OCI-M2 (cell line): ENCODE measurements around the gene HOXA6.

Experiments
- DNase-seq: peaks from one replicate; lab custom pipeline; 2025; ENCODE audit not compliant: unreplicated experiment; lab: John Stamatoyannopoulos, UW

Gene HOXA6

DNA sequence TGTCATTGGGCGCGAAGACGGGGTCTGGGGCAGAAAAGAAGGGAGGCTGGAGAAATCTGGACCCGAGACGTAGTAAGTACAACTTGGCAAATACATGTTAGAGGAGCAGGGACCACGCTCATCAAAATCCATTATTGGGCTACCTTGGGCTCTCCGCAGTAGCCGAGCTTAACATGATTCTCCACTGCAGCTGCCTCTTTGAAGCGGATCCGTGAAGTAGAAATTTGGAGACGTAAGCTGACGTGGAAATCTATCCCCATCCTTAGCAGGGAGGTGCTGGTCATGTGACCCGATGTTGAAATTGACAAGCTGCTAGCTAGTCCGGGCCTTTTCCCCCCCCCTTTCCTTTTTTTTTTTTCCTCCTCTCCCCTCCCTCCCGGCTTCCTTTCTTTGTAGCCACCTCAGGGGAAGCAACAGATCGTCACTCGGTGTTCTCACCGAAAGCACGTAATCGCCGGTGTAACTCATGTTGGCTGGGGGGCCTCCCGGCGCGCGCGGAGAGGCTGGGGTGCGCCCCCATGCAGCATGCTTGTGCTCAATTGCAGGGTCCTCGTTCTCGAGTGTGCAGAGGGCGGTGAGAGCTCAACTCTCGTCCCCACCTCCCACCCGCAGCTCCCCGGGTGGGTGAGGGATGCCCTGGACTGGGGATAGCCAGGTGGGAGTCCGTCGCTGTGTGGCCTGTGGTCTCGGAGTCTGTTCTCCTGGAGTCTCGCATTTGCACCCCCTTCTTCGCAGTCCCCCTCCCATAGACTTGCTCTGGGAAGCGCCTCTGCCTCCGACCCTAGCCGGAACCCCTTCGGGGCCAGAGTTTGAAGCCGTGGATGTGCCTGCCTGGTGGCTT lies 37.7 kb upstream of the HOXA6 start, which contains the start of gene HOXA11:
Gene HOXA11, minus strand, starts transcription at position 220 of the 841 bp plus-strand sequence. Its CDS starts 88 bp downstream, at position 132.
- DNase-seq: no peak

DNA sequence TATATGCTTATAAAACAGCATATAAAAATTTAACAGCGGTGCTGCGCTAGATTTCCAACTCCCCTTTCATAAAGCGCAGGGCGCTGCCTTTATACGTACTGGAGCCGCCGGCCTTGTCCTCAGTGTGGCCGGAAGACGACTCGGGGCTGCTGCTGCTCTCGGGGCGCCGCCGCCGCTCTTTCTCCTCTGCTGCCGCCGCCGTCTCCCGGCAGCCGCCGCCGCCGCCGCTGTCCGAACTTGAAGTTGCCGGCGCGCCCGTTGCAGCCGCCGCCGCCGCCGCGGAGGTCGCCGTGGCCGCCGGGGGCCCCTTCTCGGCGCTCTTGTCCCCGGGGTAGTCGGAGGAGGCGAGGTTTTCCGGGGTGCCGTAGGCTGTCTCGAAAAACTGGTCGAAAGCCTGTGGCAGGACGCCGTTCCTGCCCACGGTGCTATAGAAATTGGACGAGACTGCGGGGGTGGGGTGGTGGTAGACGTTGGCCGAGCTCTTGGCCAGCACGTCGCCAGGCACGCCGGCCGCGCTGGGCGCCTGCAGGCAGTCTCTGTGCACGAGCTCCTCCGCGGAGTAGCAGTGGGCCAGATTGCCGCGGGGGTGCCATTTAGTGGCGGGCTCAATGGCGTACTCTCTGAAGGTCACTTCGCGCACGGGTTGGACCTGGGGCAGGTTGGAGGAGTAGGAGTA lies 36.9 kb upstream of the HOXA6 start:
- no peak for DNase-seq

DNA sequence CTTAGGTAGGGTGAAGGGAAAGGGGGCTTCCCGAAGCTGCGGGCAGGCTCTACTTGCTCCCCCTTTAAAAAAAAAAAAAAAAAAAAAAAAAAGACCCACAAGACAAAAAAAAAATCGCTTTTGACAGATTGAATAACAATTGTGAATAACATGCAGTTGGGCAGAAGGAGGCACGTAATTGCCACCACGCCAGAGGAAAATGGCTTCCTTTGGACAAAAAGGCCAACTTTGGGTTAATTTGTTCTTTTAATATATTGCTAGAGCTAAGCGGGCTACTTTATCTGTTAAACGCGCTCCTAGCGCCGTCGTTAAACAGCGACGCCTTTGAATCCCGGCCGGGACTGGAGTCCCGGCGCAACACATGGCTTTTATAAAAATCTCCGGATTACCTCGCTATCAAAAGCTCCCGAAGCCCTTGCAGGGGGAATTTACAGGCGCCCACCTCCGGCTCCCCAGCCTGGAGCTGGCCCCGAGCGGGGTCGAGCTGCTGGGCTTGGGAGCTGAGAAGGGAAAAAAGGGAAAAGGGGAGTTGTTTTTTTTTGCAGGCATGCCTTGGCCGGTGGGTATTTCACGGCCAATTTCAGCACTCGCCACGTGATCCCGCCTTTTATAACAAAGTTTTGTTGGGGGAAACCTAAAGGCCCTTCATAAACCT lies 36.2 kb upstream of the HOXA6 start:
- DNase-seq: no peak

DNA sequence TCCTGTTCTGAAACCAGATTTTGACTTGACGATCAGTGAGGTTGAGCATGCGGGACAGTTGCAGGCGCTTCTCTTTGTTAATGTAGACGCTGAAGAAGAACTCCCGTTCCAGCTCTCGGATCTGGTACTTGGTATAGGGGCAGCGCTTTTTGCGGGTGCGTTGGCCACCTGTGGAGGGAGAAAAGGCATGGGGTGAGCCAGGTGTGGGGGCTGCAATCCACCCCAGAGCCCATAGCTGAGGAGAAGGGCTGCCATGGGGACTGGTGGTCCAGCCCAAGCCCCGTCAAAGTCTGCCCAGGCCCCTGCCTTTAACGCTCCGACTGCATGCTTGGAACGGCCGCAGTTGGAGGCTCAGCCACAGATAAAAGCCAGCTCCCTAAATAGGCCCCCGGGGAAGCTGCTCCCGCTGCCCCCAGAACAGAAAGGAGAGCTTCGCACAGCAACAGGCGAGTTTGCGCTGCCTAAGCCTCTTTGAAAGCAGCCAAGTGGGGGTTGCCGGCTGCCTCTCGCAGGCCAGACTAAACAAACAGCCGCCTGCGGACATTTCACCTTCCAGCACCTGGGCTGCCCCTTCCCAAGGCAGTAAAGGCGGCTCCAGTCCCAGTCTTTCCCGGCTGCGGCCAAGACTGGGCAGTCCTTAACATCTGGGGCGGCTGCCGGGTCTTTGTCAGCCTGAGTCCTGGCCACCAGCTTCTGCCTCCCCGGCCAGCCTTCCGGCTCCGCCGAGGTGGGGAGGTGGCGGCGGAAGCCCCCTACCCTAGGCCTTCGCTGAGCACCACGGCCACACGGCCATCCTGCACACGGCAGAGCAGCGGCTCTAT lies 35.5 kb upstream of the HOXA6 start:
- no peak for DNase-seq

DNA sequence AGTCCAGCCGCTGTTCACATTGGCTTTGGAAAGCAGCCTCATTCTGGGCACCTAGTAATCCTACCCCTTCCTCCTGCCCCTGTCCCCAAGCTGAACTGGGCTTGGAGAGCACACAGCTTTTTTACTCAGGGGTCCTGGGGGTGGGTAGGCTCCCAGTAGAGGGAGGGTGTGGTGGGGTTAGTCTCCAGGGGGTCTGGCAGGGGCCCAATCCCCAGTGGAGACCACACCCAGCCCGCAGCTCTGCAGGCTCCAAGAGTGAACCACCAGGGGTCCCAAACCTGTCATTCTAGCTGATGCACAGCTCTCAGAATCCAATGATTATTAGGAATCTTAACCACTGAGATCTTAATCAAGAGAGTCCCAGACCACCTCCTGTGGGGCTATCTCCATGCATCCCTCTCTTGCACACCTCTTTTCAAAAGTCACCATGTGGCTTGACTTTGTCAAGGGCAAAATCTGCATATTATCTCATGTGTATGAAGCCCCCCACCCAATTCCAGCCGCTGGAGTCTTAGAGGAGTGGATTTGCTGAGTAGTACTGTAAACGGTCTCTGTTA lies 34.8 kb upstream of the HOXA6 start:
- DNase-seq: no peak

DNA sequence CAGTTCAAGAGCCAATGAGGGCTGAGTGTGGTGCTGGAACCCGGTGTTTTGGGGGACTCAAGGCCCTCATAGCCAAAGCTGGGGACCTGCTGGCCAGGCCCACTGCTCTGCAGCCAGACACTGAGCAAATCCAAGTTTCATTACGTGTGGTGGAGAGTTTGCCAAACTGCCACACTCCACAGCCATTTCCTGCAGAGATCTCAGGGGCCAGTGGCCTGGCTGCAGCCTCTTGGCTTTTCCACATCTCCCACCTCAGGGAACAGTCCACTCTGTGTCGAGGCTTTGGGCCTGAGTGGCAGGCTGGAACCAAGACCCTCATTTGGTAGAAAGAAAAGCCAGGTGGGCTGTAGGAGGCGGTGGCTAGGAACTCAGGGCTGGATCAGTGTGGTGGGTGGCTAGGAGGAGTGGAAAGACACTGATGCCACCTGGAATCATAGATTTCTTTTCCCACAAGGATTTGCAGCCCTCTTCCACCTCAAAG lies 34.3 kb upstream of the HOXA6 start:
- no peak for DNase-seq

DNA sequence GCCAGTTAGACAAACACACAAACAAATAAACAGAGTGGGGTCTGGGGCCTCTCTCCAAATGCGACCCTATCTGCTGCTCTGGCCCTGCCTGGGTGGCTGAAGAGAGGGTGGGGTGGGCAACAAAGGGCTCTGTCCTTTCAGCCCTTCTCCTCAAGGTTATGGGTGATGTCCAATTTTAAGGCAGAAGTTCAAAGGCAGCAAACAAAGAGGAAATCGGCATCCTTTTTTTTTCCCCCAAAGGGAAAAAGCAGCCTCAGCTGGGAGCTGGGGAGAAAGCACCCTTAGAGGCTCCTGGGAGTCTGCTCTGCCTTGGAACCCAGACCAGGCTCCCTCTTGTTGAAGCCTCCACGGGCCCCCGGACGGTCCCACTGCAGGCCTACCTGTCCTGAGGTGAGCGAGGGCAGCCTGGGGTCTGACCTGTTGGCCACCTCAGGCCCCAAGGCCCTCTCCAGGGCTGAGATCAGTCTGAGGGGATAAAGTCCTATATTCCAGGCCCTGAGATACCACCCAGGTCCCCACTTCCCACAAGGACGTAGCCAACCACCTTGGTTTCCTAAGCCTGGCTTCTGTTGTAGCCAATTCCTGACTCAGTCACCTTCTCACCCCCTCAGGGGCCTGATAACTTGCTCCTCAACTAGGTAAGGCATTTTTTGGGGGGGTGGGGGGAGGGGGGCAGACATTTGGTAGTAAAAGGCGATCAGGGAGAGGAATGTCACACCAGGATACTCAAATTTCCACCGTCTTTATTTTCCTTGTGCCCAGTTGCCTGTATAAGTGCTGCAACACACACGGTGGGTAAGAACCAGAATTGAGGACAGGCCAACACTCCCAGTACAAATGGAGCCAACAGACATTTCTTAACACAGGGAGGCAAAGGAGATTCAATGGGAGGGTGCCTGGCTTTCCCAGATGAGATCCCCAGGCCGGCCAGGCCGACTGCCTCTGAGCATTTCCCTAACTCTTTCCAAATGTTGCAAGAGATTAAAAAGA lies 33.2 kb upstream of the HOXA6 start:
- DNase-seq: no peak

DNA sequence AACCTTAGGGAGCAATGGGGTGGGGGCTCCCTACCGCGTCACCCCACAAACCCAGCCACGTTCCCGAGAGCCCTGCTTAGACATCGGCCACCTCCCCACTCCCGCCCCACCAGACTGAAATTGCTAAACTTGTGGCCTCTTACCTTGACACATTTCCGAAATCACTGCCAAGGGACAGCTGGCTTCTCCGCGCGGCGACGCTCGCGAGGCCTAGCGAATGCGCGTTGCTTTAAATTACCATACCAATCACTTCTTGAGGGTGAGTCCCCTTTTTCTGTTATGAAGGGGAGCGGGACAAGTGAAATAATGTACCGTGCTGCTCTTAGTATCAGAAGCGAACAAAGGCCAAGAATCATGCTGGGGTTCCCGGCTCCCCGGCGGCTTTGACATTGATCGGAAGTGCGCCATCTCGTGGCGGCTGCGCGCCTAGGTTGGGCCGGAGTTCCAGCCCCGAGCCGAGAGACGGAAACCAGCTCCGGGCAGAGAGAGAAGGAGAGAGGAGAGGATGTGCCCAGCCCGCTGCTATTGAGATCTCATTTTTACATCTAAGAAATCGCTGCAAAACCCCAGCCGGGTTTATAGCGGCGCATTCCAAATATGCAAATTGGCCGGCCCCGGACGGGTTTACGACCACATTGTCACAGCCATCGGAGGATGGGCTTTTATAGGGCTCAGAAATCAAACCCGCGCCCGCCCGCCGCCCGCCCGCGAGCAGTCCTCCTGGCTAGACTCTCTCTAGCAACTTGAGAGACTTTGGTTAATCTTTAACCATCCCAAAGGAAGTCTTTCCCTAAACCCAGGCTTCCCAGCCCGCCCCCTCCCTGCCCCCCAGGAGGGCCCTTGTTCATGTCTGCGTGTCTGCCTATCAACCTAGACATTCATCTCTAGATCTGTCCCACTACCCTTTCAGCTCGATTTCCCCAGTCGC lies 32.2 kb upstream of the HOXA6 start:
- no peak for DNase-seq

DNA sequence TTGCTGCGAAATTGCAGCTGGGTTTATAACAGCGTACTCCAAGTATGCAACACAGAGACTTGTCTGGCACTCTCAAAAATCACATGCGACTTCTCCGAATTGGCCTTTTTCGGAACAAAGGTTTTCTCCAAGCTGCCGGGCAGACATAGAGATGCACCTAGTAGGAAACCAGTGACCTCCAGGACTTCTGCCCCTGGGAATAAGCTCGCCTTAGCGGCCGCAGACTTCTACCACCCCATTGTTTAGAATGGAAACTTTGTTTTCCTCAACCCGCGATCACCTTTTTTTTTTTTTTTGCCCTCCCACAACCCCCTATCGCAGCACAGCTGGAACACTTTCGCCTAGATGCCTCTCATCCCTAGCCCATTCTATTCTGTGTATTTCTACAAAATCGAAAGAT lies 31.5 kb upstream of the HOXA6 start:
- DNase-seq: no peak

DNA sequence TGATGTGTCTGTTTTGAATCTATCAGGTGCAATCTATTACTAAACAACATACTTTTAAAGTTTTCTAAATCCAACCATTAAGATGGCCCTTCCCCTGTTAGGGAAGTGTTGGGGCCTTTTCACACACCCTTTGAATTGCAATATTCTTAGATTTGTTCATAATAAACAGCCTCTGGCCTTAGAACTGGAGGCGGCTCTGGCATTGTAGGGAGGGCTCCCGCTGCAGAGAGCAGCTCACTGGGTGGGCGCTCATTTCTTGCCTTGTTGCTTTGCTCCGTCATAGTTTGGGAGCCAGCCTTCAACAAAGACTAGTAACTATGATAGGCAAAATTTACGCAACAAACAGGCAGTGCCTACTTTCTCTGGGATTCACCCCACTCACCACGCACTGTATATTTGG lies 30.8 kb upstream of the HOXA6 start:
- DNase-seq: no peak

DNA sequence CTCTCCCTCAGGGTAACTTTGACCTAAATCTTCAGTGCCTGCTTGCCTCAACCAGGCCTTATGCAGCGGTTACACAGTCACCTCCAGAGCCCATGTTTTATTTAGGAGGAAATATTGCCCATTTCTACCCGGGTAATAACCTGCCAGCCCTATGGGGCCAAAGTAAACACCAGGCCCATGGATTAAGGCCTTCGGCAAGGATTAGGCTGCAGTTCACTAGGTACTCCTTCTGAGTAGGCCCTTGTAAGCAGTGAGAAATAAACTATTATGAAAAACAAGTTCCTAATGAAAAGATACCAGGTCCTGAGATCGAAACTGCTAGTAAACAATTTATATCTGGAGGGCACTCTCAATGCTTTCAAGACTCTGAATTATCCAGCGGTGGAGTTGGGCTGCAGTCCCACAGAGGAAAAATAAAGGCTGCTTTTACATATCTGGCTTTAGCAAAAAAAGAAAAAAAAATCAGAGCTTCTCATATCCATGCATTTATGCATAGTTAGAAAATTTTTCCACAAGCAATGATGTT lies 30.3 kb upstream of the HOXA6 start:
- DNase-seq: no peak

DNA sequence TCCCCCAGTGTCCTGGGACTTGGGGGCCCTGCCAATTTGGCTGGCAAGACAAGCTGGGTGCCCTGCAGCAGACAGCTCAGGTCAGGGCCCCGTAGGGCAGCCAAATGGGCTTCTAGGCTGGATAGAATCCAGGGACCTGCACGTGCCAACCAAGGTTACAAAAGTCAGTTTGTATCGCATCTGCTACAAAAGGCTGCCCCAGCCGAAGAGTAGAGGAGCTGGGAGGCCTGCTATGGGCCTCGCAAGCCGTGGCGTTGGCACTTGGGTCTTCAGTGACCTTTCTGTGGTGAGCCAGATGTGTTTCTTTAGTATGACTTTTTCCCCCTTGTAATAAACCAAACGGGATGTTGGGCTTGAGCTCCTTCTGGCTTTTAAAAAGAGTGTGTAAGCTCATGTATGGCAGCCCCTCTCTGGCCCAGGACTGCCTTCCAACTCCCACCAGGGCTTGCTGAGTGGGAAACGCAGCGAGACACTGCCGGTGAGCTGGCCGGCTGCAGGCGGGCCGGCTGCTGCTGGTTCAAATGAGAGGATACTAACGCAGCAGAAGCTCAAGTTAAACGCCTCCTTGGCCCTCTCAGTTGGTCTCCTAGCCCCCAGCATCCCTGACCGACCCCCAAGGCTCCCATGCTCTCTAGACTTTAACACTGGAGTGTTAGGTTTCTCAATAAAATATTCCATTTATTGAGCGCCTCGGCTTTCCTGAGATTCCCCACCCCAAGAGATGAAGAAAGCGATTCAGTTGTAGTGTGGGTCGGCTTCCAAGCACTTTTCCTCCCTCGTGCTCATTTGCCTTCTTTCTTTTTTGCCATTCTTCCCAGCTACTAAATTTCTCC lies 29.6 kb upstream of the HOXA6 start:
- DNase-seq: no peak

DNA sequence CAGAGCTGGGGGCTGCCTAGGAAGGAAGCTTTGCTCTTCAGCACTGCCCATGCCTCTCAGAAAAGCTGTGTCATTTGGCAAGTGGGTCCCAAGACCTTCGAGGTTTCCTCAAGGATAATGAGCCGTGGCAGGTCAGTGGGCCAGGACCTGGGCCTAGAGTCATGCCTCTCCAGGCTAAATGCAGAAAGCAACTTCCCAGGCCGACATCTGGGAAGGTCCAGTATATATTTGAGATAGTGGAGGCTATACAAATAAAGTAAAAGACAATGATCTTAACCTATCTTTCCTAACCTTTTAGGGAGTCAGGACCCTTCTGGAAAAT lies 28.9 kb upstream of the HOXA6 start:
- DNase-seq: no peak

DNA sequence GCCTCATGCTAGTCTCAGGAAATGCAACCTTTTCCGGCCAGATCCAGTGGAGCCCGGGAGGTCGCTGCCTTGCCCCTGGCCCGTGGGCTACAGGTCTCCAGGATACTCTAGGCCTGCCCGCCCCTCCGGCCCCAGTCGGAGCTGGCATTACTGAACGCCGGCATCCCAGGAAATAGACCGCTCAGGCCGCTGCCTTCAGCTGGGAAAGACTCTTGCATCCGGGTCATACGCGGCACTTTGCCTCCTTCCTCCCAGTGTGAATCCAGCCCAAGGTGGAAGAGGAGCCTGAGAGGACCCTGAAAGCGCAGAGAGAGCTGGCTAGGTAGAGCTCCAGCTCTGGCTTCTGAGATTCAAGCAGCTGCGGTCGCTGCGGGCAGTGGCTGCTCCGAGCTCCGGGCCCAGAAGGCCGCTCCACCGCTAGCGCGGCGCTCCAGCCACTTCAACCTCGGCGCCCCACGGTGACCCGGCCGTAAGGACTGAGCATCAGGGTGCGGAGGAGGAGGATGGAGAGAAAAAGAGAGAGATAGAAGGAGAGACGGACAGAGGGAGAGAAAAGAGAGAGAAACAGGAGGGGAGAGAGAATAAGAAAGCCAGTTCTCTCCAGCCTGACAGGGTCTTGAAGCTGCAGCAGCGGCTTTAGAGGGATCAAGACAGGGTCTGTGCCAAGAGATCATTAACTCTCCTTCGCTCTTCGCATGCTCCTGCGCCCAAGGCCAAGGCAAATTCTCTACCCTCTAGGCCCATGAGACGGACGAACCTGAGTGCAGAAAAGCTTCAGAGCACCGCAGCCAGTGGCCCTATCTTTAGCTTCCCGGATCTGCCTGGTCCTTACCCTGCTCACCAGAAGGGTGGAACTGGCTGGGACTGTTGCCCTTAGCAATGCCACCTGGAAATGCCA lies 28.3 kb upstream of the HOXA6 start:
- no peak for DNase-seq

DNA sequence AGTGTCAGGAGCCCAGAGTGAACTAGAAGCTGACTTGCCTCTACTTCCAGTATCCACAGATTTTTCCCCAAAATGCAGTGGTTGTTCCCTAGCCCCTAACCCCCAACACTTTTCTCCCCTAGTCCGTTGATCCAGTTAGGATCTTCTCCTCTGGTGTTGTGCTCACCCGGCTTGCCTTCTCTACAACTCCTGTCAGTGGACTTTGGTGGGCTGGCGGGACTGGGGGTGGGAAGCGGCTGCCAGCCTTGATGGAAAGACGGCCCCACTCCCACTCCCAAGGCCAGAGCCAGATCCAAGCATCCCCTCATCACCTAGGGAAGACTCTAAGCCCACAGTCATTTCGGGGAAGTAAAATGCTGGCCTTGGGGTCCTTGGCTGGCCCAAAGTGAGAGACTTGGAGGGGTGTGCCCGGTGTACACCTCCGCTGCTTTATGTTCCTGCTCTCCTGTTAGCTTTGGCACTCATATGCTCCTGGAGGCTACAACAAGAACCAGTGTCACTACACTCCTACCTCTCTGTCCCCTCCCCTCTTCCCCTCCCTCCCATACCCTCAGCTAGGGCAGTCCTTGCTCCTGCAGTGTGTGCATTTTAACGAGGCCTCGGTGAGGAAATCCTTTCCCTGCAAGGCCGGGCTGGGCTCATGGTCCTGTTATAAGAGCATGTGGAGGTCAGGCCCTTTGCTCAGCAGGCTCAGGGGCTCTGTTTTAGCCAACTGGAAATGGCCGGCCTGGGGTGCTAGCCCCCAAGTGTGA lies 27.5 kb upstream of the HOXA6 start:
- no peak for DNase-seq
